GM12865 (cell line): ENCODE measurements around the gene DNAJC24.

Experiments used
- DNase-seq: peaks from one replicate; pipeline ENCODE4 v3.0.0; 2010; ENCODE audit warnings: low read depth
- H3K4me3 ChIP-seq: 2 replicates; pipeline ENCODE4 v1.5.1; 2011; ENCODE audit warnings: mild to moderate bottlenecking, low read depth, low read length, control low read depth
- TF ChIP-seq, protein P1 (sequence below): IDR thresholded peaks from 2 replicates; pipeline ENCODE4 v1.5.1; 2011; ENCODE audit warnings: low read length, control low read depth, low read depth, inconsistent platforms; ENCODE audit not compliant: insufficient read depth; ENCODE audit errors: missing control alignments

Gene DNAJC24

DNA sequence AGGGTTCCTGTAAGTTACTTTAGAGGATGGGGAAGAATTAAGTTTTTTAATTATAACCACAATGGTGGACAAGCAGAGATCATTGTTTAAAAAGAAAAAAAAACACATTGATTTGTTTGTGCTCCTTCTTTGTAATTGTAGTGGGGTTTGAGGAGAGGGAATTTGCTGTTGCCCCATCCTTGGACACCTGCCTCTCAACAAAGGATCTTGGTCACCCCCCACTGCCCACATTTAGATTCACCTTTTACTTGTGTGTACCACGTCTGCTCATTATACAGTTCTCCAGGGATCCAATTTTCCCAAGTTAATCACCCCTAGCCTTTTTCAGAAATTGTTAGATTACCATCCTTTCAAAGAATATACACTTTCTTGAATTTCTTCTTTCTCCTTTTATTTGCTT is 53.0 kb downstream of the DNAJC24 start:
- TF ChIP-seq, protein P1, sequence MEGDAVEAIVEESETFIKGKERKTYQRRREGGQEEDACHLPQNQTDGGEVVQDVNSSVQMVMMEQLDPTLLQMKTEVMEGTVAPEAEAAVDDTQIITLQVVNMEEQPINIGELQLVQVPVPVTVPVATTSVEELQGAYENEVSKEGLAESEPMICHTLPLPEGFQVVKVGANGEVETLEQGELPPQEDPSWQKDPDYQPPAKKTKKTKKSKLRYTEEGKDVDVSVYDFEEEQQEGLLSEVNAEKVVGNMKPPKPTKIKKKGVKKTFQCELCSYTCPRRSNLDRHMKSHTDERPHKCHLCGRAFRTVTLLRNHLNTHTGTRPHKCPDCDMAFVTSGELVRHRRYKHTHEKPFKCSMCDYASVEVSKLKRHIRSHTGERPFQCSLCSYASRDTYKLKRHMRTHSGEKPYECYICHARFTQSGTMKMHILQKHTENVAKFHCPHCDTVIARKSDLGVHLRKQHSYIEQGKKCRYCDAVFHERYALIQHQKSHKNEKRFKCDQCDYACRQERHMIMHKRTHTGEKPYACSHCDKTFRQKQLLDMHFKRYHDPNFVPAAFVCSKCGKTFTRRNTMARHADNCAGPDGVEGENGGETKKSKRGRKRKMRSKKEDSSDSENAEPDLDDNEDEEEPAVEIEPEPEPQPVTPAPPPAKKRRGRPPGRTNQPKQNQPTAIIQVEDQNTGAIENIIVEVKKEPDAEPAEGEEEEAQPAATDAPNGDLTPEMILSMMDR, result no peak
- DNase-seq, result no peak
- no peak overlapping the region for H3K4me3 ChIP-seq

- H3K4me3 ChIP-seq, result no peak overlapping the region
- TF ChIP-seq, protein P1, result no peak
- DNase-seq, result no peak
Measured at GRCh38 chr11:31424652-31425051, 55.0 kb downstream of the DNAJC24 start.

- TF ChIP-seq, protein P1, result no peak
- H3K4me3 ChIP-seq, result no peak overlapping the region
- DNase-seq, result no peak
Measured at GRCh38 chr11:31433851-31434250, 64.2 kb downstream of the DNAJC24 start.

- DNase-seq, result no peak
- TF ChIP-seq, protein P1, result no peak
- no peak overlapping the region for H3K4me3 ChIP-seq
Measured at GRCh38 chr11:31437742-31438435, 68.2 kb downstream of the DNAJC24 start.

GRCh38 chr11:31441296-31441695 is 71.6 kb downstream of the DNAJC24 start:
- H3K4me3 ChIP-seq, result no peak overlapping the region
- DNase-seq, result no peak
- TF ChIP-seq, protein P1, result no peak

- TF ChIP-seq, protein P1, result no peak
- DNase-seq, result no peak
- no peak overlapping the region for H3K4me3 ChIP-seq
Measured at GRCh38 chr11:31442086-31442485, 72.4 kb downstream of the DNAJC24 start.

DNA sequence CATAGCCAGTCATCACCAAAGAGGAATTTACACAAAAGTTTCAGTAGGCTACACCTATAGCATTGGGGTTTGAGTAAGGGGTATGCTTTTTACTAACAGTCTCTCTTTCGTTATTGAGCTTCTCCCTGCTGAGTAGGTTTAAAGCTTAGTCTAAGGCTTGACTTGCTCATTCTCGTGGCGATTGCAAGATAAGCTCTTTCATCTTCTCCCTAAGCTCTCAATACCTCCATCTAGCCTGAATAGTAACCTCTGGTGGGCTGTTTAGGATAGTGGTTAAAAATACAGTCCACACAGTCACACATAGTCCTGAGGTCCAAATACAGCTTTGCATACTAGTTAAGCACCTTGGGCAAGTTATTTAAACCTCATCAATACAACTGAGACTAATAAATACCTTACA is 74.1 kb downstream of the DNAJC24 start:
- H3K4me3 ChIP-seq, result no peak overlapping the region
- TF ChIP-seq, protein P1, result no peak
- no peak for DNase-seq
